GM12891 (cell line): ENCODE measurements around the gene TET3.

Experiments
- PAX5 ChIP-seq: IDR thresholded peaks from 2 replicates; pipeline ENCODE4 v1.6.1; 2011; ENCODE audit warnings: low read length, moderate library complexity, mild to moderate bottlenecking; ENCODE audit not compliant: insufficient read depth, severe bottlenecking
- POLR2A ChIP-seq: IDR thresholded peaks from 2 replicates; pipeline ENCODE4 v1.6.1; 2011; ENCODE audit warnings: low read depth, low read length, control low read depth
- POLR2AphosphoS5 ChIP-seq: IDR thresholded peaks from 2 replicates; pipeline ENCODE4 v1.6.1; 2011; ENCODE audit warnings: low read depth, low read length, control low read depth
- POU2F2 ChIP-seq: IDR thresholded peaks from 2 replicates; pipeline ENCODE4 v1.6.1; 2011; ENCODE audit warnings: low read depth, mild to moderate bottlenecking, control low read depth, low read length, moderate library complexity
- TAF1 ChIP-seq: IDR thresholded peaks from 2 replicates; pipeline ENCODE4 v1.6.1; 2011; ENCODE audit warnings: low read depth, low read length, control low read depth

DNA sequence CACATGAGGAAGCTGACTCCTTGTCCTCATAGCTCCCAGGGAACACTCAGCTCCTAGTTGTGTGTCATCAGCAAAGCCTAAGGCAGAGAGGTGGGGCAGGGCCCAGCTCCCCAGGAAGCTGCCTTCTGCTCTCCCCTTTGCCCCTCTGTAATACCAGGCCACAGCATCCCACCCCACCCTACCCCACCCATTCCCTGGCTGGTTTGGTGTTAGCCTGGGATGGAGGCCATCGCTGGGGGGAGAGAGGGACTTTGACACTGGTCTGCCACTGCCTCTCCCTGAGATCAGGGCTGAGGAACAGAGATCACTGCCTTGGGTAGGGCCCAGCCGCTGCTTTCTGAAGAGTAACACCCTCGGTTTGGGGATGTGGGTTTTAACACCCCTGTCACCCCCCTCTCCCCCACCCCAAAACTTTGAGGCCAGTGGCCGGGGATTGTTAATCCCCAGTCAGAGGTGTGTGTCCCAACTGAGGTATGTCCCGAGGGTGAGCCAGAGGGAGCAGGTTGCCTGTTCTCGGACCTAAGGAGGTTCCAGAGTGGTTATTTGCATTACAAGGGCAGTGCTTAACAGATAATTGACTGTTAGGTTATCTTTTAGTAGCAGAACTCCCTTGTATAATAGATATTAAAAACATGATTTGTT, 41.4 kb downstream of the TET3 start:
- TF ChIP-seq POLR2A (no peak), POLR2AphosphoS5 (no peak), PAX5 (no peak), TAF1 (no peak), POU2F2 (0 out of 2 replicates have a peak, but pooled peaks have one; percentile 38)
